ENCODE data around the gene CCL5.

DNA sequence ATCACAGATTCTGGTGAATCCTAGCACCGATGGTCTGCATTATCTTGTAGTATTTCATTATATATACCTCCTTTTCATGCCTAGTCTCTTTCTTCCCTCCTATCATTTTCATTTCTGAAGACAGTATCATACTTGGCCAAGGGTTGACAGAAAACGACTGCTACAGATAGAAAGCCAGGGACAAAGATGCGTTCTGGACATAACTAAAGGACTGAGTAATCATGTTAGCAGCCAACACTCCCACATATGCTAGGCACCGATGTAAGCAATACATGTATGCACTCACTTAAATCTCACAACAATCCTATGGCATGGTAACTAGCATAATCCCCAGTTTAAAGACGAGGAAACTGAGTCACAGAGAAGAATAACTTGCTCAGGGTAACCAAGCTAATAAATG is 27.5 kb upstream of the CCL5 start:
- TF ChIP-seq GATA3 (IDR thresholded peaks at IDR 0.05; ENCODE audit: low read depth, low read length) (no peak), GATA2 (IDR thresholded peaks at IDR 0.05; ENCODE audit: low read depth, low read length) (no peak)

Measured in SH-SY5Y (cell line).